ENCODE measurements around the gene MYF6. TPM values are rescaled to one million over a fixed set of nuclear protein-coding genes. Genes with fewer than 3 reads are reported as not detected.

The MYF6 gene
- total RNA-seq, 1 donor from 2014 or later, result not detected

DNA sequence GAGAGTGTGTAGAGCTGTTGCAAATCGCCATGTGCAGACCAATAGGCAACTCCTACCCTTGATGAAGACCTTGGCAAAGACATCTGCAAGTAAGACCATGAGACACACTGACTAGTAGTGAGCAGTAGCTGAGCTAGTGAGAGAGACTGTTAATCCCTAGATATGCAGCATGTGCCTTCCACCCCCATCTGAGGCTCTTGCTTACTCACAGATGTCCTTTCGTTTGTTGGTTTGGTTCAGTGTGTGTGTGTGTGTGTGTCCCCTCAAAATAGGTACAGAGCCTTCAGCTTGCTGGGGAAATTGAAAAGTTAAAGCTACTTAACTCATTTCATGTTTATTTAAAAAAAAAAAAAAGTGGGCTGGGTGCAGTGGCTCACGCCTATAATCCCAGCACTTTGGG lies 46.8 kb downstream of the MYF6 start:
- no peak for DNase-seq (ENCODE audit: low read depth, low spot score)

DNA sequence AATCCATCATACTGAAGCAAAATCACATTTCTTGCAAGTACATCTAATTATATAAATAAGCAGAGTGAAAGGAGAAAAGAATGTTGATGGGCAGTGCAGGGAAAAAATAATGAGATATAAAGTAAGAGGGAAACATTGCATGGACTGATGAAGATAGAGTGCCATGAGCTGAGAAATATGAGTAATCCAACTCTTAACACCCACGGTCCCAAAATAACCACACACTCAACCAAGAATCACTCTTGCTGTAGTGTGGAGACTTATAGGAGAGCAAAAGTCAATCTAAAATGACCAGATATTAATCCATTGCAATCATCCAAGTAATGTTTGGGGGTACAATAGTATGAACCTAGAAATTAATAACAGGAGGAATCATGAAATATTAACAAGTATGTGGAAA lies 49.4 kb downstream of the MYF6 start:
- no peak for DNase-seq (ENCODE audit: low read depth, low spot score)

Other genes with a start within 250 kb of the MYF6 start
- gene MYF5, start 9.3 kb downstream of the MYF6 start, total RNA-seq, result not detected in 2 replicates
- gene LIN7A, start 230.3 kb downstream of the MYF6 start, total RNA-seq, result 0.07 and 0.11 TPM in 2 replicates

All from pulmonary artery endothelial cell (primary cell).